ENCODE data around the gene TMEM74B.

The TMEM74B gene

DNA sequence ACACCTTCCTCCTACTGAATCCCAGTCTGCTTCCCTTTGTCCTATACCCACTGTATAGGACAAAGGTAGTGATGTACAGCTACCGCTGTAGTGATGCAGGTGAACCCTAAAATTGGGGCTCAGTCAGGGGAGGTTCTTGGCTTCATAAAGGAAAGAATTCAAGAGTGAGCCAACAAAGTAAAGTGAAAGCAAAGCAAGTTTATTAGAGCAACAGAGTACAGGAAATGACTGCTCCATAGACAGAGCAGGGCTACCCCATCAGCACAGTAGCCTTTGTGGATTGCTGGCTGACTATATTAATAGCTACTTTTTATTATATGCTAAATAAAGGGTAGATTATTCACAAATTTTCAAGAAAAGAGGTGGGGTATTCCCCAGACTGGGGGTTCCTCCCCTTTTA is 15.2 kb upstream of the TMEM74B start:
- H3K36me3 ChIP-seq (ENCODE audit: control insufficient read depth, insufficient read depth, low read length), result no peaks in the 10 kb centered on the region
- DNase-seq (ENCODE audit: extremely low read depth, insufficient read length), result no peak

DNA sequence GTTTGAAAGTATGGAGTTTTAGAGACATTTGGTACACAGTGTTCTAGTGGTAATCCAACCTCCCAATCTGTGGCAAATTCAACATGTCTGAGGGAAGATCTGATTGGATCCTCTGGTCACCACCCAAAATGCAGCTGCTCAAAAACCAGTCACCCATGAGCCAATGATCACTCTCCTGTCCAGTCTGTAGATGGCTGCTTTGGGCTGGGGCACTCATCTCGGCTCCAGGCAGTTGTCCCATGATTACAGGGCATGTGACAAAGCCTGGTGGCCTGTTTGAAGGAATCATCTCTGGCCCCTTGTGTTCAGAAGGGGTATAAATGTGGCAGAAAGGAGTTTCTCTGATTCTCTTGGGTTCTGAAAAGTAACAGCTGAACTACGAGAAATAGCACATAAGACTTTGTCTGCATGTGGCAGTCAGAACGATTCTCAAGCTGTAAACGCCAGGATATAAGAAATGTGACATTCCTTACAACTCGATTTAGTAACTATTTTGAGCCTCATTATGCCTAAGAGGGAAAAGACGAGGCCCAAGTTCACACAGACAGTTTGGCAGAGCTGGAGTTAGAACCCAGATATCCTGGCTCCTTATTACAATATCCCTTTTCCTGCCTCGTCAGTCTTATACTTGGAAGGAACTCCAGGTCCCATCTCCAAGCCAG is 14.6 kb upstream of the TMEM74B start:
- no peak for DNase-seq (ENCODE audit: extremely low read depth, insufficient read length)
- H3K27me3 ChIP-seq (replicated peaks; ENCODE audit: control insufficient read depth, insufficient read depth, low read length), result peaks cover 1% of the 10 kb centered on the region
- H3K4me3 ChIP-seq (replicated peaks; ENCODE audit: low read depth, low read length), result no peak overlapping the region
- TF ChIP-seq, protein P1, sequence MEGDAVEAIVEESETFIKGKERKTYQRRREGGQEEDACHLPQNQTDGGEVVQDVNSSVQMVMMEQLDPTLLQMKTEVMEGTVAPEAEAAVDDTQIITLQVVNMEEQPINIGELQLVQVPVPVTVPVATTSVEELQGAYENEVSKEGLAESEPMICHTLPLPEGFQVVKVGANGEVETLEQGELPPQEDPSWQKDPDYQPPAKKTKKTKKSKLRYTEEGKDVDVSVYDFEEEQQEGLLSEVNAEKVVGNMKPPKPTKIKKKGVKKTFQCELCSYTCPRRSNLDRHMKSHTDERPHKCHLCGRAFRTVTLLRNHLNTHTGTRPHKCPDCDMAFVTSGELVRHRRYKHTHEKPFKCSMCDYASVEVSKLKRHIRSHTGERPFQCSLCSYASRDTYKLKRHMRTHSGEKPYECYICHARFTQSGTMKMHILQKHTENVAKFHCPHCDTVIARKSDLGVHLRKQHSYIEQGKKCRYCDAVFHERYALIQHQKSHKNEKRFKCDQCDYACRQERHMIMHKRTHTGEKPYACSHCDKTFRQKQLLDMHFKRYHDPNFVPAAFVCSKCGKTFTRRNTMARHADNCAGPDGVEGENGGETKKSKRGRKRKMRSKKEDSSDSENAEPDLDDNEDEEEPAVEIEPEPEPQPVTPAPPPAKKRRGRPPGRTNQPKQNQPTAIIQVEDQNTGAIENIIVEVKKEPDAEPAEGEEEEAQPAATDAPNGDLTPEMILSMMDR (IDR thresholded peaks at IDR 0.05; ENCODE audit: insufficient read depth, low read length, poor library complexity, severe bottlenecking), result no peak
- no peaks in the 10 kb centered on the region for H3K36me3 ChIP-seq (ENCODE audit: control insufficient read depth, insufficient read depth, low read length)

More for the DNA sequence above, 15.2 kb upstream of the TMEM74B start:
- TF ChIP-seq, protein P1 (IDR thresholded peaks at IDR 0.05; ENCODE audit: insufficient read depth, low read length, poor library complexity, severe bottlenecking), result no peak
- Histone ChIP-seq H3K4me3 (replicated peaks; ENCODE audit: low read depth, low read length) (no peak overlapping the region), H3K27me3 (replicated peaks; ENCODE audit: control insufficient read depth, insufficient read depth, low read length) (peaks cover 1% of the 10 kb centered on the region)

DNA sequence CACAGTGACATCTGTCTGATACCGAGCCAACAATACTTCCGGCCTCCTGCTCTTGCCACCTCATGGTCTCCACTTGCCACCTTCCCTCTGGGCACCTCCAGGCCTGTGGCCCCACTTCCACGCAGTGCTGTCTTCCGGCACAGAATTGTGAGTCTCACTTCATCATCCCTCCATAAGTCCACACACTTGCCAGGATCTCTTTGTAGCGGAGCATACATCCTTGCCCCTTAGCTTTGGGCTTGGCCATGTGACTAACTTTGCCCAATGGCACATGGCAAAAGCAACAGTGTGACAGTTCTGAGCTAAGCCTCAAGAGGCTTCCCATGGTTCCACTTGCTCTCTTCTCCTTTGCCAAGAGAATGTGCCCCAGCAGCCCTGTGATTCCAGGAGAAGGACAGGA is 14.0 kb upstream of the TMEM74B start:
- no peaks in the 10 kb centered on the region for H3K36me3 ChIP-seq (ENCODE audit: control insufficient read depth, insufficient read depth, low read length)
- H3K4me3 ChIP-seq (replicated peaks; ENCODE audit: low read depth, low read length), result no peak overlapping the region
- peaks cover 1% of the 10 kb centered on the region for H3K27me3 ChIP-seq (replicated peaks; ENCODE audit: control insufficient read depth, insufficient read depth, low read length)
- no peak for DNase-seq (ENCODE audit: extremely low read depth, insufficient read length)
- TF ChIP-seq, protein P1 (IDR thresholded peaks at IDR 0.05; ENCODE audit: insufficient read depth, low read length, poor library complexity, severe bottlenecking), result no peak

DNA sequence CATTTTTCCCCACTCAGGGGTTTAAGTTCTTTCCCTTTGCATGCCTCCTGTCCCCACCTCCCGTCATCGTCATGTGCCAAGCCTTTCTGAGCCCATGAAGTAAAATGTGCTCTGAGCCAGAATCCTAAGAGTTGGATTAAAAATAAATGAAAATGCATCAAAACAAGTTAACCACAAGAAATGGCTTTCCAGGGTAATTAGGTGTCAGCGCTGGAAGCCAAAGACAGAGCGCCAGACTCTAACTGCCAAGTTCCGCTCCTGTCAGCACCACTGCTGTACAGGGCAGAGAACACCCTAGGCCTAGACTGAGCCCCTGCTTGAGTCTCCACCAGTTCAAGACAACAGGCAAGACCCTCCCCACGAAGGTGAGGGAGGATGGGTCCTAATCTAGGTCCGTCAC is 13.0 kb upstream of the TMEM74B start:
- no peak for DNase-seq (ENCODE audit: extremely low read depth, insufficient read length)
- TF ChIP-seq, protein P1 (IDR thresholded peaks at IDR 0.05; ENCODE audit: insufficient read depth, low read length, poor library complexity, severe bottlenecking), result no peak
- Histone ChIP-seq H3K36me3 (ENCODE audit: control insufficient read depth, insufficient read depth, low read length) (no peaks in the 10 kb centered on the region), H3K4me3 (replicated peaks; ENCODE audit: low read depth, low read length) (no peak overlapping the region), H3K27me3 (replicated peaks; ENCODE audit: control insufficient read depth, insufficient read depth, low read length) (peaks cover 1% of the 10 kb centered on the region)

DNA sequence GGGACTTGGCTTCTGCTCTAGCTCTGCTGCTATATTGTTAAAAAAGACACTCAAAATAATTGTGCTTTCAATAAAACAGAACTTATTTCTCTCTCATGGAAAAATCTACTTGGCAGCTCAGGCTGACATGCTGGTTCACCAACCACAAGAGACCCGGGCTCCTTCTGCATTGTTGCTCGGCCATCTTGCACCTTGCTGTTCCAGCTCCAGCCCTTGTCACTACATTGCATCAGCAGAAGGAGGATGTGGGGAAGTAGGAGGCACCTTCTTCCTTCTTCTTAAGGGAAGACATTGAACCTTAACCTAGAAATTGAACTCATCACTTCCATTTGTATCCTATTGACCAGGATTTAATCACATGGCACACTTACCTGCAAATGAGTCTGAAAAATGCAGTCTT is 11.9 kb upstream of the TMEM74B start:
- no peak overlapping the region for H3K4me3 ChIP-seq (replicated peaks; ENCODE audit: low read depth, low read length)
- TF ChIP-seq, protein P1 (IDR thresholded peaks at IDR 0.05; ENCODE audit: insufficient read depth, low read length, poor library complexity, severe bottlenecking), result no peak
- H3K27me3 ChIP-seq (replicated peaks; ENCODE audit: control insufficient read depth, insufficient read depth, low read length), result peaks cover 1% of the 10 kb centered on the region
- DNase-seq (ENCODE audit: extremely low read depth, insufficient read length), result no peak
- no peaks in the 10 kb centered on the region for H3K36me3 ChIP-seq (ENCODE audit: control insufficient read depth, insufficient read depth, low read length)

DNA sequence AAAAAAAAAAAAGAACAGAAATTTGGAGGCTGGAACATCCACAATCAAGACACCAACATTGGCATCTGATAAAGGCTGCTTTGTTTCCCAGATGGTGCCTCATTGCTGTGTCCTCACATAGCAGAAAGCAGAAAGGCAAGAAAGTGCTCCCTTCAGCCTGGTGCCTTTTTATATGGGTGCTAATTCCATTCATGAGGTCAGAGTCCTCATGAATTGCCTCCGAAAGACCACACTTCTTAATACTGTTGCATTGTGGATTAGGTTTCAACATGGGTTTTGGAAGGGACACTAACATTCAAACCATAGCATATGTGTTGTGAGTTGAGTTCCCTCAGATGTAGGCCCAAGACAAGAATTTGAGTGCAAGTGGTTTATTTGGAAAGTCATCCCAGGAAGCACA is 10.4 kb upstream of the TMEM74B start:
- DNase-seq (ENCODE audit: extremely low read depth, insufficient read length), result no peak
- Histone ChIP-seq H3K4me3 (replicated peaks; ENCODE audit: low read depth, low read length) (no peak overlapping the region), H3K36me3 (ENCODE audit: control insufficient read depth, insufficient read depth, low read length) (no peaks in the 10 kb centered on the region), H3K27me3 (replicated peaks; ENCODE audit: control insufficient read depth, insufficient read depth, low read length) (peaks cover 1% of the 10 kb centered on the region)
- TF ChIP-seq, protein P1 (IDR thresholded peaks at IDR 0.05; ENCODE audit: insufficient read depth, low read length, poor library complexity, severe bottlenecking), result no peak

Data from GM06990 (cell line).